WI38 (cell line): Measurements from ENCODE around the gene B4GALNT1.

Experiments used
- H3K4me3 ChIP-seq: 2 replicates; pipeline ENCODE4 v1.5.1; 2011; ENCODE audit warnings: low read depth, mild to moderate bottlenecking, control low read depth, low read length
- CTCF ChIP-seq: IDR thresholded peaks from 2 replicates; pipeline ENCODE4 v1.5.1; 2012; ENCODE audit warnings: low read depth, mild to moderate bottlenecking, control low read depth, low read length

B4GALNT1 gene

GRCh38 chr12:57611108-57611826 lies 21.7 kb downstream of the B4GALNT1 start, which contains the start of gene ARHGEF25:
Gene ARHGEF25, plus strand, starts transcription at chr12:57611435. Its CDS starts 460 bp downstream, at chr12:57611895.
- H3K4me3 ChIP-seq, result peak within 1 kb of the TSS; percentile 61
- no peak for TF ChIP-seq CTCF

GRCh38 chr12:57610554-57611107 lies 22.4 kb downstream of the B4GALNT1 start:
- H3K4me3 ChIP-seq, result peak overlapping the region; percentile 61
- TF ChIP-seq CTCF, result no peak

- TF ChIP-seq CTCF, result no peak
- no peak overlapping the region for H3K4me3 ChIP-seq
Measured at GRCh38 chr12:57609781-57610553, 23.0 kb downstream of the B4GALNT1 start.

GRCh38 chr12:57609101-57609780 lies 23.8 kb downstream of the B4GALNT1 start:
- TF ChIP-seq CTCF, result no peak

GRCh38 chr12:57607958-57608663 lies 24.9 kb downstream of the B4GALNT1 start:
- no peak for TF ChIP-seq CTCF
- no peak overlapping the region for H3K4me3 ChIP-seq

More at GRCh38 chr12:57609101-57609780, 23.8 kb downstream of the B4GALNT1 start:
- H3K4me3 ChIP-seq, result no peak overlapping the region

- H3K4me3 ChIP-seq, result no peak overlapping the region
- no peak for TF ChIP-seq CTCF
Measured at GRCh38 chr12:57606821-57607220, 26.2 kb downstream of the B4GALNT1 start.
